Left ventricle myocardium inferior (tissue), 1 donor: ENCODE data around the gene VAT1. TPM values are rescaled to one million over a fixed set of nuclear protein-coding genes. Genes with fewer than 3 reads are reported as not detected.
"Not testable (repeated sequence)": the region's sequence is repeated elsewhere in the genome, so short reads cannot be mapped to it uniquely, and the experiment has no call there.

Source experiments
- DNase-seq: peaks from one replicate; pipeline ENCODE4 v3.0.0-alpha.2; 2020
- H3K27ac ChIP-seq: fragments of 200-600 bp; replicated peaks from 2 replicates; pipeline ENCODE4 v1.8.0; 2021
- H3K27me3 ChIP-seq: fragments of 200-600 bp; 2 replicates; pipeline ENCODE4 v1.8.0; 2021; ENCODE audit warnings: low read depth
- H3K36me3 ChIP-seq: fragments of 200-600 bp; 2 replicates; pipeline ENCODE4 v1.8.0; 2021
- H3K4me1 ChIP-seq: fragments of 200-600 bp; 2 replicates; pipeline ENCODE4 v1.8.0; 2021
- H3K4me3 ChIP-seq: fragments of 200-600 bp; 2 replicates; pipeline ENCODE4 v1.8.0; 2021; ENCODE audit warnings: mild to moderate bottlenecking, moderate library complexity
- H3K9me3 ChIP-seq: fragments of 200-600 bp; replicated peaks from 2 replicates; pipeline ENCODE4 v1.8.0; 2021
- CTCF ChIP-seq: fragments of 200-600 bp; IDR thresholded peaks from 2 replicates; pipeline ENCODE4 v1.8.0; 2021; ENCODE audit warnings: antibody characterized with exemption, mild to moderate bottlenecking, borderline replicate concordance
- intact Hi-C: fragments of 100-400 bp; cut with micrococcal nuclease; formaldehyde crosslinking; loops from one replicate; pipeline ENCODE4 v1.11.0; 2022
- total RNA-seq: library from RNA; stranded (reverse); fragmentation: NEBNext Ultra II Directional; extraction: Animal tissue kit (Norgen Biotek cat#: 25700); gene quantifications from one replicate; pipeline ENCODE4 v1.2.1, GENCODE V29; 2021
- donor health status: DM: no; HTN: yes; CAD: no; lungs with severe emphysema.

Gene VAT1
- total RNA-seq, 1 donor from 2014 or later, result 68.2 TPM

- Histone ChIP-seq H3K4me1 (peaks cover 34% of the 10 kb centered on the region), H3K9me3 (no peaks in the 10 kb centered on the region), H3K27me3 (no peaks in the 10 kb centered on the region), H3K27ac (peak within 1 kb of the TSS; percentile 84), H3K36me3 (peaks cover 42% of the 10 kb centered on the region), H3K4me3 (peak within 1 kb of the TSS; percentile 80)
- DNase-seq, result peak; percentile 98
- intact Hi-C loops, result no loop called here
- peak; percentile 91 for TF ChIP-seq CTCF
Observed at GRCh38 chr17:42997984-42998938, 23.9 kb downstream of the VAT1 start, which contains the start of gene RPL27. RPL27 (plus strand) TSS chr17:42998419; CDS start chr17:42998751, 332 bp downstream.

- H3K4me3 ChIP-seq, result peak overlapping the region; percentile 80
- H3K9me3 ChIP-seq, result no peaks in the 10 kb centered on the region
- peak overlapping the region; percentile 84 for H3K27ac ChIP-seq
- no peak for DNase-seq
- H3K4me1 ChIP-seq, result peaks cover 32% of the 10 kb centered on the region
- H3K36me3 ChIP-seq, result peaks cover 42% of the 10 kb centered on the region
- no peaks in the 10 kb centered on the region for H3K27me3 ChIP-seq
- intact Hi-C loops, result no loop called here
- TF ChIP-seq CTCF, result no peak
Observed at GRCh38 chr17:42997390-42997983, 24.7 kb downstream of the VAT1 start.

GRCh38 chr17:42993913-42994312 lies 28.3 kb downstream of the VAT1 start:
- Histone ChIP-seq H3K36me3 (peaks cover 46% of the 10 kb centered on the region), H3K4me1 (peaks cover 11% of the 10 kb centered on the region)
- H3K27ac ChIP-seq, DNase-seq, intact Hi-C loops, H3K4me3 ChIP-seq, H3K9me3 ChIP-seq, H3K27me3 ChIP-seq: not testable (repeated sequence)

- Histone ChIP-seq H3K36me3 (peaks cover 56% of the 10 kb centered on the region), H3K27me3 (no peaks in the 10 kb centered on the region), H3K4me3 (no peak overlapping the region), H3K4me1 (peaks cover 8% of the 10 kb centered on the region), H3K9me3 (no peaks in the 10 kb centered on the region), H3K27ac (no peak overlapping the region)
- DNase-seq, result no peak
- intact Hi-C loops, result no loop called here
- no peak for TF ChIP-seq CTCF
Observed at GRCh38 chr17:42992872-42993271, 29.3 kb downstream of the VAT1 start.

- no peak for DNase-seq
- H3K27me3 ChIP-seq, result no peaks in the 10 kb centered on the region
- H3K9me3 ChIP-seq, result no peaks in the 10 kb centered on the region
- H3K36me3 ChIP-seq, result peaks cover 65% of the 10 kb centered on the region
- no peaks in the 10 kb centered on the region for H3K4me1 ChIP-seq
- intact Hi-C loops, result no loop called here
- H3K4me3 ChIP-seq, result no peak overlapping the region
- H3K27ac ChIP-seq, result no peak overlapping the region
- no peak for TF ChIP-seq CTCF
Observed at GRCh38 chr17:42991471-42991870, 30.7 kb downstream of the VAT1 start.
